ENCODE measurements around the gene KLHDC8B. TPM values are rescaled to one million over a fixed set of nuclear protein-coding genes. Genes with fewer than 3 reads are reported as not detected.

Gene KLHDC8B
- total and polyA plus RNA-seq, 4 donors, result 8.1 to 17.1 (median 9.4) TPM

- peak within 1 kb of the TSS; percentile 35 to 79 for H3K9ac ChIP-seq (ENCODE audit: low read depth in 1 of 2, low read length in 2 of 2)
- H3K4me1 ChIP-seq (ENCODE audit: control insufficient read depth in 4 of 4, insufficient read depth in 4 of 4, low read length in 3 of 4), result peaks cover 2 to 57% (median 51%) of the 10 kb centered on the region in 4 donors
- no peaks in the 10 kb centered on the region for H3K9me3 ChIP-seq (ENCODE audit: control insufficient read depth in 4 of 4, low read length in 3 of 4)
- H3K36me3 ChIP-seq (ENCODE audit: control insufficient read depth in 4 of 4, insufficient read depth in 3 of 4, low read depth in 1 of 4, low read length in 3 of 4), result peaks cover 0 to 10% (median 0%) of the 10 kb centered on the region in 4 donors
- H3K27me3 ChIP-seq (ENCODE audit: control insufficient read depth in 4 of 4, insufficient read depth in 4 of 4, low read length in 3 of 4), result no peaks in the 10 kb centered on the region
- peak within 1 kb of the TSS; percentile 52 to 60 for H3K27ac ChIP-seq (ENCODE audit: low read depth in 1 of 2, low read length in 2 of 2)
- WGBS, result 11% methylated on average over 28 of the region's 28 CpGs
- TF ChIP-seq GABPA (IDR thresholded peaks at IDR 0.05 in 1 of 2, conservative IDR thresholded peaks at IDR 0.05 in 1 of 2) (peak in 1 of 2 donors; percentile 39), EGR1 (IDR thresholded peaks at IDR 0.05; ENCODE audit: low read depth in 2 of 2) (no peak), RXRA (IDR thresholded peaks at IDR 0.05) (peak in 1 of 2 donors; percentile 8), HNF4G (IDR thresholded peaks at IDR 0.05) (no peak), ZBTB33 (IDR thresholded peaks at IDR 0.05) (no peak), TAF1 (conservative IDR thresholded peaks at IDR 0.05) (no peak), HNF4A (conservative IDR thresholded peaks at IDR 0.05) (peak; percentile 53 to 57), CTCF (IDR thresholded peaks at IDR 0.05; ENCODE audit: low read depth, low read length, missing input control) (no peak), NR2F2 (IDR thresholded peaks at IDR 0.05) (peak; percentile 7), FOXA2 (IDR thresholded peaks at IDR 0.05) (no peak), RAD21 (IDR thresholded peaks at IDR 0.05) (no peak), JUND (IDR thresholded peaks at IDR 0.05) (no peak), YY1 (IDR thresholded peaks at IDR 0.05) (no peak), FOXA1 (IDR thresholded peaks at IDR 0.05) (no peak), SP1 (IDR thresholded peaks at IDR 0.05) (peak; percentile 10)
- TF ChIP-seq, protein P1, sequence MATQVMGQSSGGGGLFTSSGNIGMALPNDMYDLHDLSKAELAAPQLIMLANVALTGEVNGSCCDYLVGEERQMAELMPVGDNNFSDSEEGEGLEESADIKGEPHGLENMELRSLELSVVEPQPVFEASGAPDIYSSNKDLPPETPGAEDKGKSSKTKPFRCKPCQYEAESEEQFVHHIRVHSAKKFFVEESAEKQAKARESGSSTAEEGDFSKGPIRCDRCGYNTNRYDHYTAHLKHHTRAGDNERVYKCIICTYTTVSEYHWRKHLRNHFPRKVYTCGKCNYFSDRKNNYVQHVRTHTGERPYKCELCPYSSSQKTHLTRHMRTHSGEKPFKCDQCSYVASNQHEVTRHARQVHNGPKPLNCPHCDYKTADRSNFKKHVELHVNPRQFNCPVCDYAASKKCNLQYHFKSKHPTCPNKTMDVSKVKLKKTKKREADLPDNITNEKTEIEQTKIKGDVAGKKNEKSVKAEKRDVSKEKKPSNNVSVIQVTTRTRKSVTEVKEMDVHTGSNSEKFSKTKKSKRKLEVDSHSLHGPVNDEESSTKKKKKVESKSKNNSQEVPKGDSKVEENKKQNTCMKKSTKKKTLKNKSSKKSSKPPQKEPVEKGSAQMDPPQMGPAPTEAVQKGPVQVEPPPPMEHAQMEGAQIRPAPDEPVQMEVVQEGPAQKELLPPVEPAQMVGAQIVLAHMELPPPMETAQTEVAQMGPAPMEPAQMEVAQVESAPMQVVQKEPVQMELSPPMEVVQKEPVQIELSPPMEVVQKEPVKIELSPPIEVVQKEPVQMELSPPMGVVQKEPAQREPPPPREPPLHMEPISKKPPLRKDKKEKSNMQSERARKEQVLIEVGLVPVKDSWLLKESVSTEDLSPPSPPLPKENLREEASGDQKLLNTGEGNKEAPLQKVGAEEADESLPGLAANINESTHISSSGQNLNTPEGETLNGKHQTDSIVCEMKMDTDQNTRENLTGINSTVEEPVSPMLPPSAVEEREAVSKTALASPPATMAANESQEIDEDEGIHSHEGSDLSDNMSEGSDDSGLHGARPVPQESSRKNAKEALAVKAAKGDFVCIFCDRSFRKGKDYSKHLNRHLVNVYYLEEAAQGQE (IDR thresholded peaks at IDR 0.05), result peak; percentile 30
- TF ChIP-seq, protein P2, sequence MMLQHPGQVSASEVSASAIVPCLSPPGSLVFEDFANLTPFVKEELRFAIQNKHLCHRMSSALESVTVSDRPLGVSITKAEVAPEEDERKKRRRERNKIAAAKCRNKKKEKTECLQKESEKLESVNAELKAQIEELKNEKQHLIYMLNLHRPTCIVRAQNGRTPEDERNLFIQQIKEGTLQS (IDR thresholded peaks at IDR 0.05), result no peak
- TF ChIP-seq, protein P3, sequence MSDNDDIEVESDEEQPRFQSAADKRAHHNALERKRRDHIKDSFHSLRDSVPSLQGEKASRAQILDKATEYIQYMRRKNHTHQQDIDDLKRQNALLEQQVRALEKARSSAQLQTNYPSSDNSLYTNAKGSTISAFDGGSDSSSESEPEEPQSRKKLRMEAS (IDR thresholded peaks at IDR 0.05), result no peak
- peak; percentile 61 for DNase-seq (ENCODE audit: low spot score)
- peak within 1 kb of the TSS; percentile 59 to 93 (median 69) for H3K4me3 ChIP-seq (ENCODE audit: low read depth in 1 of 3, low read length in 3 of 3)
These were observed 38.8 kb upstream of the KLHDC8B start, which contains the start of gene LAMB2 for GRCh38 chr3:49132437-49133225. Gene LAMB2, minus strand, starts transcription at chr3:49133050. Its CDS starts 183 bp downstream, at chr3:49132867.
